Hepatocyte (in vitro differentiated cells): ENCODE results near the gene TFR2. TPM values are rescaled to one million over a fixed set of nuclear protein-coding genes. Genes with fewer than 3 reads are reported as not detected.
A peak's percentile ranks its signal among the peaks of the same experiment; 100 is the strongest.

ENCODE experiments used
- DNase-seq: peaks from one replicate; pipeline ENCODE4 v3.0.0-alpha.2; 2016; ENCODE audit warnings: low spot score
- H2AFZ ChIP-seq: fragments of 200-600 bp; sonication (generic); 2 replicates; pipeline ENCODE4 v1.6.0; 2016; ENCODE audit warnings: antibody characterized with exemption, mild to moderate bottlenecking
- H3K27ac ChIP-seq: fragments of 200-600 bp; sonication (generic); 2 replicates; pipeline ENCODE4 v1.5.1; 2016; ENCODE audit warnings: mild to moderate bottlenecking
- H3K27me3 ChIP-seq: fragments of 200-600 bp; sonication (generic); 2 replicates; pipeline ENCODE4 v1.6.1; 2016
- H3K36me3 ChIP-seq: fragments of 200-600 bp; sonication (generic); replicated peaks from 2 replicates; pipeline ENCODE4 v1.5.1; 2016; ENCODE audit warnings: low read depth; ENCODE audit not compliant: insufficient read depth
- H3K4me1 ChIP-seq: fragments of 200-600 bp; sonication (generic); 2 replicates; pipeline ENCODE4 v1.5.1; 2016; ENCODE audit warnings: mild to moderate bottlenecking, moderate library complexity; ENCODE audit not compliant: insufficient read depth
- H3K4me2 ChIP-seq: fragments of 200-600 bp; sonication (generic); 2 replicates; pipeline ENCODE4 v1.6.0; 2016
- H3K4me3 ChIP-seq: fragments of 200-600 bp; sonication (generic); 2 replicates; pipeline ENCODE4 v1.5.1; 2016; ENCODE audit warnings: mild to moderate bottlenecking
- H3K79me2 ChIP-seq: fragments of 200-600 bp; sonication (generic); 2 replicates; pipeline ENCODE4 v1.6.0; 2017; ENCODE audit warnings: mild to moderate bottlenecking
- H3K9me2 ChIP-seq: fragments of 200-600 bp; sonication (generic); replicated peaks from 2 replicates; pipeline ENCODE4 v1.6.0; 2017; ENCODE audit warnings: mild to moderate bottlenecking; ENCODE audit not compliant: insufficient read depth
- H3K9me3 ChIP-seq: fragments of 200-600 bp; sonication (generic); 2 replicates; pipeline ENCODE4 v1.5.1; 2016; ENCODE audit warnings: low read depth, mild to moderate bottlenecking
- H4K20me1 ChIP-seq: fragments of 200-600 bp; sonication (generic); 2 replicates; pipeline ENCODE4 v1.6.0; 2016; ENCODE audit warnings: mild to moderate bottlenecking; ENCODE audit not compliant: insufficient read depth, poor library complexity, severe bottlenecking
- EZH2 ChIP-seq: fragments of 200-600 bp; sonication (generic); IDR thresholded peaks from 2 replicates; pipeline ENCODE4 v1.6.1; 2016; ENCODE audit warnings: antibody characterized with exemption, mild to moderate bottlenecking, borderline replicate concordance
- EZH2phosphoT487 ChIP-seq: fragments of 200-600 bp; sonication (generic); IDR thresholded peaks from one replicate; pipeline ENCODE4 v1.6.1; 2018; ENCODE audit warnings: antibody characterized with exemption, mild to moderate bottlenecking, low read depth, moderate library complexity; ENCODE audit not compliant: unreplicated experiment, severe bottlenecking
- WGBS: methylation state at CpG from one replicate; pipeline ENCODE4 v1.1.6; 2016; ENCODE audit warnings: low lambda C conversion rate; ENCODE audit errors: missing lambda C conversion rate; 5-methylcytosine and 5-hydroxymethylcytosine counted together
- polyA plus RNA-seq: library from polyadenylated mRNA; unstranded; fragments of >200 nt; fragmentation: Nextera tagmentation; extraction: Ambion mirVana; gene quantifications from 2 replicates; pipeline ENCODE4 v1.2.1, GENCODE V29; 2016
- total RNA-seq: library from RNA; depleted of rRNA; stranded (reverse); fragments of >200 nt; gene quantifications from 2 replicates; pipeline ENCODE4 v1.2.3, GENCODE V29; 2014
- TF ChIP-seq, protein P1 (sequence below): fragments of 200-600 bp; sonication (generic); IDR thresholded peaks from 2 replicates; pipeline ENCODE4 v1.5.1; 2016; ENCODE audit warnings: antibody characterized with exemption, mild to moderate bottlenecking; ENCODE audit not compliant: poor library complexity

The TFR2 gene
- total and polyA plus RNA-seq, 2 experiments from 2014 or later = 13.5 to 16.8 TPM

DNA sequence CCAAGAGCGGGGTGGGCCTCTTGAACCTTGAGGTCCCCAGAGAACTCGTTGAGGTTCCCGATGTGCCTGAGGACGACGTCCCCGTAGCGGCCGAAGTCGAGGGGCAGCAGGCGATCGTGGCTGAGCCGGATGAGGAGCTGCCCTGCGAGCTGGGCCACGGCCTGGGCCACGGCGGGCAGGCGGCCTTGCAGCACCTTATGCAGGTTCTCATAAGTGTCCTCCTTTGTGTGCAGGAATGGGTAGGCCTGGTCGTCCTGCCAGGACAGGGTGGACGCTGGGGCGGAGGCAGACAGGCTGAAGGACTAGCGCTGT lies 14.2 kb downstream of the TFR2 start:
- no peaks in the 10 kb centered on the region for H3K79me2 ChIP-seq
- no peak overlapping the region for H3K27ac ChIP-seq
- no peak overlapping the region for H2AFZ ChIP-seq
- WGBS = 95% methylated on average over 21 of the region's 21 CpGs
- peak overlapping the region; percentile 92 for H3K4me2 ChIP-seq
- H3K27me3 ChIP-seq = no peaks in the 10 kb centered on the region
- no peaks in the 10 kb centered on the region for H3K9me2 ChIP-seq
- H3K9me3 ChIP-seq = no peaks in the 10 kb centered on the region
- no peak for DNase-seq
- H3K4me1 ChIP-seq = peaks cover 2% of the 10 kb centered on the region
- H3K36me3 ChIP-seq = no peaks in the 10 kb centered on the region
- no peak for TF ChIP-seq EZH2phosphoT487
- TF ChIP-seq EZH2 = no peak
- TF ChIP-seq, protein P1, sequence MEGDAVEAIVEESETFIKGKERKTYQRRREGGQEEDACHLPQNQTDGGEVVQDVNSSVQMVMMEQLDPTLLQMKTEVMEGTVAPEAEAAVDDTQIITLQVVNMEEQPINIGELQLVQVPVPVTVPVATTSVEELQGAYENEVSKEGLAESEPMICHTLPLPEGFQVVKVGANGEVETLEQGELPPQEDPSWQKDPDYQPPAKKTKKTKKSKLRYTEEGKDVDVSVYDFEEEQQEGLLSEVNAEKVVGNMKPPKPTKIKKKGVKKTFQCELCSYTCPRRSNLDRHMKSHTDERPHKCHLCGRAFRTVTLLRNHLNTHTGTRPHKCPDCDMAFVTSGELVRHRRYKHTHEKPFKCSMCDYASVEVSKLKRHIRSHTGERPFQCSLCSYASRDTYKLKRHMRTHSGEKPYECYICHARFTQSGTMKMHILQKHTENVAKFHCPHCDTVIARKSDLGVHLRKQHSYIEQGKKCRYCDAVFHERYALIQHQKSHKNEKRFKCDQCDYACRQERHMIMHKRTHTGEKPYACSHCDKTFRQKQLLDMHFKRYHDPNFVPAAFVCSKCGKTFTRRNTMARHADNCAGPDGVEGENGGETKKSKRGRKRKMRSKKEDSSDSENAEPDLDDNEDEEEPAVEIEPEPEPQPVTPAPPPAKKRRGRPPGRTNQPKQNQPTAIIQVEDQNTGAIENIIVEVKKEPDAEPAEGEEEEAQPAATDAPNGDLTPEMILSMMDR = no peak
- no peaks in the 10 kb centered on the region for H4K20me1 ChIP-seq
- no peak overlapping the region for H3K4me3 ChIP-seq

DNA sequence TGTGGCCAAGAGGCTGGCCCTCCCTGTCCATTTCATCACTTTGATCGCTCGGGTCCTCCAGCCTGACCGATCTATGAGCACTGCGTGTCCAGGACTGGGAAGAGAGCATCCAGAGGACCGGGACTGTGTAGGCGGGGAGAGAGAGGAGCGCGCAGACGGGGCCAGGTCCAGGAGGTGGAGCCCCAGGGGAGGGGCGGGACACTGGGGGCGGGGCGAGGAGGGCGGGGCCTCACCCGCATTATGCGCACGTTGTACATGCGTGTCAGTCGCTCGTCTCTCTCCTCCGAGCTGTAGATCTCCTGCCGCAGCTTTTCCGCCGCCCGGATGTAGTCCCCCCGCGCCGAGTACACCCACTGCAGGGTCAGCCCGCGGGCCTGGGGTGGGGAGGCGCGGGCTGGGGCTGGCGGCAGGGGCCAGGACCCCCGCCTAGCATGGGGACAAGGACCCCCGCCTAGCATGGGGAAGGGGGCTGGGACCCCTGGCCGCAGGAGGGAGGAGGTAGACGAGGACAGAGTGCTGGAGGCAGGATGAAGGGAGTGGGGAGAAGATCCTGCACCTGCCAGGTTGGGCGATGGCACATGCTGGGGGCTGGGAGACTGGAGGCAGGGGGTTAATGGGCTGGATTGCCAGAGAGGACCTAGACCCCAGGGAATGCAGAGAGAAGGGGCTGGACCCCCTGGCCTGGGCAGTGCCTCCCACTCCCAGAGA lies 14.7 kb downstream of the TFR2 start:
- Histone ChIP-seq H2AFZ (peak overlapping the region; percentile 47), H3K4me1 (peaks cover 2% of the 10 kb centered on the region), H3K9me2 (no peaks in the 10 kb centered on the region), H3K4me2 (peak overlapping the region; percentile 92), H3K36me3 (no peaks in the 10 kb centered on the region), H3K4me3 (no peak overlapping the region), H3K79me2 (no peaks in the 10 kb centered on the region), H3K27ac (no peak overlapping the region), H3K9me3 (no peaks in the 10 kb centered on the region), H4K20me1 (no peaks in the 10 kb centered on the region), H3K27me3 (no peaks in the 10 kb centered on the region)
- TF ChIP-seq, protein P1 = no peak
- TF ChIP-seq EZH2phosphoT487 (no peak), EZH2 (no peak)
- 11% methylated on average over 14 of the region's 37 CpGs for WGBS
- peak; percentile 90 for DNase-seq

GRCh38 chr7:100626055-100626454 lies 15.3 kb downstream of the TFR2 start:
- no peak overlapping the region for H2AFZ ChIP-seq
- H3K4me2 ChIP-seq = peak overlapping the region; percentile 92
- WGBS = 20% methylated on average over 3 of the region's 3 CpGs
- H4K20me1 ChIP-seq = no peaks in the 10 kb centered on the region
- no peaks in the 10 kb centered on the region for H3K36me3 ChIP-seq
- H3K27ac ChIP-seq = no peak overlapping the region
- TF ChIP-seq EZH2 (no peak), EZH2phosphoT487 (no peak)
- TF ChIP-seq, protein P1 = no peak
- no peak overlapping the region for H3K4me3 ChIP-seq
- H3K9me2 ChIP-seq = no peaks in the 10 kb centered on the region
- no peaks in the 10 kb centered on the region for H3K79me2 ChIP-seq
- H3K9me3 ChIP-seq = no peaks in the 10 kb centered on the region
- no peak for DNase-seq
- H3K4me1 ChIP-seq = peaks cover 2% of the 10 kb centered on the region
- H3K27me3 ChIP-seq = no peaks in the 10 kb centered on the region
